ENCODE results near the gene GSTM4.

GSTM4 gene

DNA sequence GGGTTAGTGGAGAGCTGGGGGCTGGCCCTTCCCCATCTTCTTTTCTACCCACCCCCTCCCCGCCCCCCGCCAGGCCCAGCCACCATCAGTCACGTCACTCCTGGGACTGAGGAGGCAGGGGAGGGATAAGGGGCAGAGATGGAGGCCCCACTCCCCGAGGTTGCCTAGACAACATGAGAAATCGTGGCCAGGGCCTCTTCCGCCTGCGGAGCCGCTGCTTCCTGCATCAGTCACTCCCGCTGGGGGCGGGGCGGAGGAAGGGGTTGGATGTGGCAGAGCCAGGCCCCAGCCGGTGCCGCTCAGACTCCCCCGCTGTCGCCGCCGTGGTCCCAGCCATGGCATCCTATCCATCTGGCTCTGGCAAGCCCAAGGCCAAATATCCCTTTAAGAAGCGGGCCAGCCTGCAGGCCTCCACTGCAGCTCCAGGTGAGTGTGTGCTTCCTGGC is 35.0 kb upstream of the GSTM4 start:
- Mint-ChIP-seq H3K36me3 (ENCODE audit: low read depth) (peaks cover 6% of the 10 kb centered on the region), H3K9me3 (no peaks in the 10 kb centered on the region), H3K4me3 (peak overlapping the region; percentile 90), H3K27me3 (ENCODE audit: low read depth) (no peaks in the 10 kb centered on the region), H3K27ac (peak overlapping the region; percentile 97), H3K4me1 (ENCODE audit: low read depth) (peaks cover 55% of the 10 kb centered on the region)
- peak; percentile 97 for DNase-seq (ENCODE audit: low spot score)

DNA sequence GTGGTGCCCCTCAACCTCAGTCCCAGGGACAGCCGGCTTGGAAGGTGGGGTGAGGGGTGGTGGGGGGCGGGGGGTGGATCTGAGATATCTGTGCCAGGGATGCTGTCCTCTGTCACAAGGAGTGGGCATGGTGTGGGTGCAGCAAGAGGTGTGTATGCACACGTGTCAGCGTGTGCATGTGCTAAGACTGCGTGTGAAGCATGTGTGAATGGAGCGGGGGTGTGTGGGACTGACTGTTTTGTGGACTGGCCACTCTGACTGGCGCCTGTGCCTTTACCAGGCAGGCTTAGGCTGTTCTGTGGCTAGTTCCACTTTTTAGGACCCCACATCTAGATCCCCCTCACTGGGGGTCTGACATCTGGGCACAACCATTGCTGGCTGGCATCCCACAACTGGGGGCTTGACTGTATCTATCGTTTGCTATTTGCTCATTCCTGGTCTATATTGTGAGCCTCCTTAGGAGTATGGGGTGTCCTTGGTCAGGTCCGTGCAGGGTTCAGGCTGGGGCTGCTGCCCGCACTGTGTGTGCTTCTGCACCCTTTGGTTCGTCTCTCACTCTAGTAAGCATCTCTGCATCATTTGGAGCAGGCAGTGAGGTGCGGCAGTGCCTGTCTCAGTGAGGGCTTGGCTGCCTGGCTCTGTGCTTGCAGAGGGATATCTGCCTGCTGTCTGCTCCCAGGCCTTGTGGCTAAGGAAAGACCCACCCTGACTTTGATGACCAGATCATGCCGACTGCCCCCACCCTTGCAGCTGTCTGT is 34.3 kb upstream of the GSTM4 start:
- Mint-ChIP-seq H3K4me1 (ENCODE audit: low read depth) (peaks cover 50% of the 10 kb centered on the region), H3K27ac (peak overlapping the region; percentile 78), H3K4me3 (peak overlapping the region; percentile 90), H3K36me3 (ENCODE audit: low read depth) (peaks cover 10% of the 10 kb centered on the region), H3K27me3 (ENCODE audit: low read depth) (no peaks in the 10 kb centered on the region), H3K9me3 (no peaks in the 10 kb centered on the region)
- no peak for DNase-seq (ENCODE audit: low spot score)

DNA sequence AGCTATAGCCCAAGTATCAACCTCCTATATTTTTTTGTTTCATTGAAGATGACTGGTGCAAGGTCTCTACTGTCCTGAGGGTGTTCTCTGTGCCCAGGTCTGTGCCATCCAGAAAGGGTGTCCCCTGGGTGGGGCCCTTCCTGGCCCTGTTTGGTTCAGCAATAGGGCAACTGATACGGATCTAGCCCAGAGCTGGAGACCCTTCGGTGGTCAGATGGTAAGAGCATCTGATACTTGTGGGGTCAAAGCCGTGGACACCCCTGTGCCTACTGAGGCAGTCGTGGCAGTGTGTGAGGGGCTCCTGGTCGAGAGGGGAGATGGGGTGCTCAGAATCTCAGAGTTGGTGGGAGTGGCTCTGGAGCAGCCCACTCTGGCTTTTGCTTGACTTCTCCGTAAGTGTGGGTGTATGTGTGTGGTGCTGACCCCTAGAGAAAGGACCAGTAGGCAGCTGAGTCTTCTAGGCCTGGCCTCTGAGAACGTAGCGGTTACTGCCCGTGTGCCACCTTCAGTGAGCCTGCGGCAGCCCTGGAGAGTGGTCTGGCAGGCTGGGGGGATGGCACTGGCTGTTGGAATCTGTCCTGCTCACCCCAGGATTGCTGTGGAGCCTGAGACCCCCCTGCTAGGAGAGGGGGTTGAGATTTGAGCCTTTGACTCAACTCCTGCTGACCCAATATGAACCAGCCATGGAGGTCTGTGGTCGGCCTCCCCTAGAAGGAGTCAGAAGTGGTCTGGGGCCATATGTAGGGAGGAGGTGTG is 33.6 kb upstream of the GSTM4 start:
- Mint-ChIP-seq H3K4me1 (ENCODE audit: low read depth) (peaks cover 47% of the 10 kb centered on the region), H3K27ac (peak overlapping the region; percentile 78), H3K4me3 (peak overlapping the region; percentile 90), H3K9me3 (no peaks in the 10 kb centered on the region), H3K36me3 (ENCODE audit: low read depth) (peaks cover 10% of the 10 kb centered on the region), H3K27me3 (ENCODE audit: low read depth) (no peaks in the 10 kb centered on the region)
- DNase-seq (ENCODE audit: low spot score), result no peak

DNA sequence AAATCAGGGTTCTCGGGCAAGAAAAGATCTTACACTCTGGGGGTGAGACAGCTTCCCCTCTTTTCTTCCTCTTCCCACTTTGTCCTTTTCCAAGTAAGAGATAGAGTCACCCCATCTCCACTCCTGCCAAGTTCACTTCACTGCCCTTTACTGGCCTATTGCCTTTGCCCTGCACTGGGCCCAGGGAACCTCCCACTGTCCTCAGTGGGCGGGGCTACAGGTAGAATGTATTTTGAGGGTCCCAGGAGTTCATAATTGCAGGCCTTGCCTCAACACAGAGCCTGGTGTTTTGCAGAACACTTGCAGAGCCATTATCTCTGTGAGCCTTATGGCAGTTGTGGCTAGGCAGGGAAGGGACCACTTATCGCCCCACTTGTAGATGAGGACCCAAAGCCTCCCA is 33.0 kb upstream of the GSTM4 start:
- H3K4me1 Mint-ChIP-seq (ENCODE audit: low read depth), result peaks cover 42% of the 10 kb centered on the region
- DNase-seq (ENCODE audit: low spot score), result no peak
- peak overlapping the region; percentile 90 for H3K4me3 Mint-ChIP-seq
- peaks cover 16% of the 10 kb centered on the region for H3K36me3 Mint-ChIP-seq (ENCODE audit: low read depth)
- H3K27me3 Mint-ChIP-seq (ENCODE audit: low read depth), result no peaks in the 10 kb centered on the region
- H3K9me3 Mint-ChIP-seq, result no peaks in the 10 kb centered on the region
- H3K27ac Mint-ChIP-seq, result peak overlapping the region; percentile 11

DNA sequence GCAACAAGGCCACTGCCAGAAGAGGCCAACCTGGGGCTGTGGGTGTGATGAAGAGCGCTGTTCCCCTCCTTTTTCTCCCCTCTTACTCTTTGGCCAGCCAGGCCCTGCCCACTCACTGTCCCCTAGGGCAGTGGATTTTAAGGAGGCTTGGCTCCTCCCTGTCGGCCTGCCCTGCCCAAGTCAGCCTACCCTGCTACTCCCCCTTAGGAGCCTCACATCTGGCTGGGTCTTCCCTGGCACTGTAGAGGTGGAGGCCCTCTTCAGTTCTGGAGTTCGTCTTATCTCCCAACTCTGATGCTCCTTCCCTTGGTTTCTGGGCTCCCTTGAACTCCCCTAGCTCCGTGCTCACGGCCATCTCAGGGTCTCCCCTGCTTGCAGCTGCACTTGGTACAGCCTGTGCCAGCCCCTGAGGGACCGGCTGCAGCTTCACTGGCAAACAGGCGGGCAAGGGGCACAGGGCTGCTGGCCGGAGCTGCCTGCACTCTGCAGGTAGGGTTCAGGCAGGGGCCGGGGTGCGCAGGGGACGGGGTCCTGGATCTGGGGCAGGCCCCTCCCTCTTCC is 32.2 kb upstream of the GSTM4 start:
- Mint-ChIP-seq H3K4me1 (ENCODE audit: low read depth) (peaks cover 40% of the 10 kb centered on the region), H3K27ac (peak overlapping the region; percentile 49), H3K9me3 (no peaks in the 10 kb centered on the region), H3K4me3 (peak overlapping the region; percentile 90), H3K36me3 (ENCODE audit: low read depth) (peaks cover 21% of the 10 kb centered on the region), H3K27me3 (ENCODE audit: low read depth) (no peaks in the 10 kb centered on the region)
- no peak for DNase-seq (ENCODE audit: low spot score)

DNA sequence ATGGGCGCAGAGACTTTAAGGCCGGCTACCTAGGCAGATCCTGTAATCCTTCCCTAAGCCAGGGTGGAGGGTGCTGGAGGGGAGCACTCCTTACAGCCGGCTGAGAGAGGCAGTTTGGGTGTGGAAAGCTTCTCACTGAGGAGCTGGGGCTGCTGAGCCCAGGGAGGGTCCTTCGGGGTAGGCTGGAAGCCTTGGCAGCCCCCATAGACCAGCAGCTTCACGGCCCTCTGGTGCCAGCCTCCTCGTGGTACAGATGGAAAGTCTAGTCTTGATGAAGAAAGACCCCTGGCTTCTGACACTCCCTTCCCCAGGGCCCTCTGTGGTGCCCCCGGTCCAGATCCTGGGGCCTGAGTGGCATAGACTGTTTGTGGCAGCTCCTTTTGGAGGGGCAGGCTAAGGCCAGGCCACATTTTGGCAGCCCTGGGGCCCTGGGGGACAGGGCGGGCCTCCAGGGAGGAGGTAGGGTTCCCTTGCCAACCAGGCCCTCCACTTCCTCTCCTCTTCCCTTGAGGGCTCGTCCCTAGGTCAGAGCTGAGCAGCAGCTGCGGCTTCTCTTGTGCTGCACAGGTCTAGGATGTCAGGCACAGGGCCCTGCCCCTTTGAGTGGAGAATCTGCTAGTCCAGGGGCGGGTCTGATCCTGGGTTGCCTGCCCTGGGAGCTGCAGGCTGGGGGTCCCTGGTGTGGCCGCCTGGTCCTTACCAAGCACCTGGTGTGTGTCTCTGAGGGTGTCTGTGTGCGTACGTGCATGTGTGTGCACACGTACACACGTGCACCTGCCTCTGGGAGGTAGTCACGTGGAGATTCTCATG is 31.5 kb upstream of the GSTM4 start:
- Mint-ChIP-seq H3K36me3 (ENCODE audit: low read depth) (peaks cover 26% of the 10 kb centered on the region), H3K27me3 (ENCODE audit: low read depth) (no peaks in the 10 kb centered on the region), H3K4me1 (ENCODE audit: low read depth) (peaks cover 34% of the 10 kb centered on the region), H3K4me3 (peak overlapping the region; percentile 90), H3K9me3 (no peaks in the 10 kb centered on the region), H3K27ac (peak overlapping the region; percentile 69)
- DNase-seq (ENCODE audit: low spot score), result no peak

DNA sequence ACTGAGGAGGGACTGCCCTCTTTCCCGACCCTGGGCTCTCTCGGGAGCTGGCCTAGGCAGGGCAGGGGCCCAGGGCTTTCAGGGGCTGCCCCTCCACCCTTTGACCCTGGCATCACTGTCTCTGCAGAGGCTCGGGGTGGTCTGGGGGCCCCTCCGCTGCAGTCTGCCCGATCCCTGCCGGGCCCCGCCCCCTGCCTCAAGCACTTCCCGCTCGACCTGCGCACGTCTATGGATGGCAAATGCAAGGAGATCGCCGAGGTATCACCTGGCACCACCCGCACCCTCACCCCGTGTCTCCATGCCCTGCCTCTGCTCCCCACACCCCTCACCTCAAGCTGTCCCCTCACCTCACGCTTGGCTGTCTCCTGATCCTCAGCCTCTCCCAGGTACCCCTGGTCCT is 30.7 kb upstream of the GSTM4 start:
- Mint-ChIP-seq H3K4me1 (ENCODE audit: low read depth) (peaks cover 30% of the 10 kb centered on the region), H3K27ac (no peak overlapping the region), H3K9me3 (no peaks in the 10 kb centered on the region), H3K4me3 (no peak overlapping the region), H3K36me3 (ENCODE audit: low read depth) (peaks cover 30% of the 10 kb centered on the region), H3K27me3 (ENCODE audit: low read depth) (no peaks in the 10 kb centered on the region)
- no peak for DNase-seq (ENCODE audit: low spot score)

DNA sequence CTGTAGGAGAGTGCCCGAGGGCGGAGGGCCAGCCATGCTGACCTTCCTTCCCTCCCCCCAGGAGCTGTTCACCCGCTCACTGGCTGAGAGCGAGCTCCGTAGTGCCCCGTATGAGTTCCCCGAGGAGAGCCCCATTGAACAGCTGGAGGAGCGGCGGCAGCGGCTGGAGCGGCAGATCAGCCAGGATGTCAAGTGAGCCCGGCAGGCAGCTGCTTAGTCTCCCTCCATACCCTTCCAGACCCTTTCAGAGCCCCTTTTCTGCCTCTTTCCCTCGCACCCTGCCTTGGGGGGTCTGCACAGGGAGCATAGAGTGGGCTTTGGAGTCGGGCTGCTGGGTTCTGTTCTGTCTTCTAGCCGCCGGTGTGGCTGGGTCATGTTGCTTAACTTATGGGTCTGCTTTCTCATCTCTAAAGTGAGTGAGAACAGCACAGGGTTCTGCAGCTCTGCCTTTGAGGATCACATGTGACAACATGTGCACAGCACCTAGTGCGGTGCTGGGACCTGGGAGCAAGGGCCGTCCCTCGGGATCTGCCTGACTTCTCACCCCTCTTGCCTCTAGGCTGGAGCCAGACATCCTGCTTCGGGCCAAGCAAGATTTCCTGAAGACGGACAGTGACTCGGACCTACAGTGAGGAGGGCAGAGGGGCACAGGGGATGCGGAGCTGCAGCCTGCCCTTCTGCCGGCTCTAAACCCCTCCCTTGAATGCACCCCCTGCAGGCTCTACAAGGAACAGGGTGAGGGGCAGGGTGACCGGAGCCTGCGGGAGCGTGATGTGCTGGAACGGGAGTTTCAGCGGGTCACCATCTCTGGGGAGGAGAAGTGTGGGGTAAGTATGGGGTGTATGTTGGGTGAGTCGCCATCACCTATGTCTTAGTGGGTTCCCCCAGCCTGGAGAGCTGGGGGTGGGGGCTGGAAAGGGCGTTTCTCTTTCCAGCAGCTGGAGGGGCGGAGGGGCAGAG is 30.0 kb upstream of the GSTM4 start:
- no peaks in the 10 kb centered on the region for H3K27me3 Mint-ChIP-seq (ENCODE audit: low read depth)
- H3K4me1 Mint-ChIP-seq (ENCODE audit: low read depth), result peaks cover 30% of the 10 kb centered on the region
- H3K36me3 Mint-ChIP-seq (ENCODE audit: low read depth), result peaks cover 31% of the 10 kb centered on the region
- H3K9me3 Mint-ChIP-seq, result no peaks in the 10 kb centered on the region
- H3K4me3 Mint-ChIP-seq, result no peak overlapping the region
- DNase-seq (ENCODE audit: low spot score), result no peak
- peak overlapping the region; percentile 31 for H3K27ac Mint-ChIP-seq

DNA sequence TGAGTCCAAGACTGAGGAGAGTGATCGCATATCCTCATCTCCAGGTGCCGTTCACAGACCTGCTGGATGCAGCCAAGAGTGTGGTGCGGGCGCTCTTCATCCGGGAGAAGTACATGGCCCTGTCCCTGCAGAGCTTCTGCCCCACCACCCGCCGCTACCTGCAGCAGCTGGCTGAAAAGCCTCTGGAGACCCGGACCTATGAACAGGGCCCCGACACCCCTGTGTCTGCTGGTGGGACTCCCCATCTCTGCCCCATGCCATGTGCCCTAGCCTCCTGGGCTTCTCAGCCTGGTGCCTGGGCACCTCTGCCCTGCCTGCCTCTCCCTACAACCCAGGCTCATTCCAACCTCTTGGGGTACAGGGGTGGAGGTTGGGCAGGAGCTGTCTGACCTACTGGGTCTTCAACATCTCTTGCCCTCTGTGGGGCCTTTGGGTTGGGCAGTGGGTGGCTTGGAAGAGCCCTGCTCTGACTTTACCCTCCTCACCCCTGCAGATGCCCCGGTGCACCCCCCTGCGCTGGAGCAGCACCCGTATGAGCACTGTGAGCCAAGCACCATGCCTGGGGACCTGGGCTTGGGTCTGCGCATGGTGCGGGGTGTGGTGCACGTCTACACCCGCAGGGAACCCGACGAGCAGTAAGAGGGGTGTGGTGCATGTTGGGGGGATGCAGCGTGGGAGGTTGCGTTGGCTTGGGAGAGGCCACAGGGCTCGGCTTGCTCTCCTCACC is 29.1 kb upstream of the GSTM4 start:
- no peaks in the 10 kb centered on the region for H3K9me3 Mint-ChIP-seq
- peaks cover 26% of the 10 kb centered on the region for H3K4me1 Mint-ChIP-seq (ENCODE audit: low read depth)
- peaks cover 35% of the 10 kb centered on the region for H3K36me3 Mint-ChIP-seq (ENCODE audit: low read depth)
- H3K27me3 Mint-ChIP-seq (ENCODE audit: low read depth), result no peaks in the 10 kb centered on the region
- H3K27ac Mint-ChIP-seq, result peak overlapping the region; percentile 31
- H3K4me3 Mint-ChIP-seq, result no peak overlapping the region
- DNase-seq (ENCODE audit: low spot score), result no peak

DNA sequence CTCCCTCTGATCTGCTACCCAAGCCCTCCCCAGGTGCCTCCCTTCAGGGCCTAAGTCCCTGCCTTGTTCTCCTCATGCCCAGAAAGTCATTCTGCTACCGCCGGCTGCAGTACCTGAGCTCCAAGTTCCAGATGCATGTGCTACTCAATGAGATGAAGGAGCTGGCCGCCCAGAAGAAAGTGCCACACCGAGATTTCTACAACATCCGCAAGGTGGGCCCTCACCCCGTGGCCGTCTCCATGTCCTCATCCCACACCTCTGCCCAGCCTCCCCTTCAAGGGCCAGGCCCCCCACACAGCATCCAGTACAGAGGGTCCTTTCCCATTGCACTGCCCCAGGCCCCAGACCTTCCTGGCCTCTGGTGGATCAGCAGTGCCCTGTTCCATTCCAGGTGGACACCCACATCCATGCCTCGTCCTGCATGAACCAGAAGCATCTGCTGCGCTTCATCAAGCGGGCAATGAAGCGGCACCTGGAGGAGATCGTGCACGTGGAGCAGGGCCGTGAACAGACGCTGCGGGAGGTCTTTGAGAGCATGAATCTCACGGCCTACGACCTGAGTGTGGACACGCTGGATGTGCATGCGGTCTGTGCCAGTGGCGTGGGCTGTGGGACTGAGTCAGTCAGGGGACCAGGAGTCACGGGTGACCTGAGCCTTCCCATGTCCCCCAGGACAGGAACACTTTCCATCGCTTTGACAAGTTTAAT is 28.1 kb upstream of the GSTM4 start:
- Mint-ChIP-seq H3K9me3 (no peaks in the 10 kb centered on the region), H3K27me3 (ENCODE audit: low read depth) (no peaks in the 10 kb centered on the region), H3K4me3 (no peak overlapping the region), H3K36me3 (ENCODE audit: low read depth) (peaks cover 37% of the 10 kb centered on the region), H3K27ac (no peak overlapping the region), H3K4me1 (ENCODE audit: low read depth) (peaks cover 16% of the 10 kb centered on the region)
- no peak for DNase-seq (ENCODE audit: low spot score)

DNA sequence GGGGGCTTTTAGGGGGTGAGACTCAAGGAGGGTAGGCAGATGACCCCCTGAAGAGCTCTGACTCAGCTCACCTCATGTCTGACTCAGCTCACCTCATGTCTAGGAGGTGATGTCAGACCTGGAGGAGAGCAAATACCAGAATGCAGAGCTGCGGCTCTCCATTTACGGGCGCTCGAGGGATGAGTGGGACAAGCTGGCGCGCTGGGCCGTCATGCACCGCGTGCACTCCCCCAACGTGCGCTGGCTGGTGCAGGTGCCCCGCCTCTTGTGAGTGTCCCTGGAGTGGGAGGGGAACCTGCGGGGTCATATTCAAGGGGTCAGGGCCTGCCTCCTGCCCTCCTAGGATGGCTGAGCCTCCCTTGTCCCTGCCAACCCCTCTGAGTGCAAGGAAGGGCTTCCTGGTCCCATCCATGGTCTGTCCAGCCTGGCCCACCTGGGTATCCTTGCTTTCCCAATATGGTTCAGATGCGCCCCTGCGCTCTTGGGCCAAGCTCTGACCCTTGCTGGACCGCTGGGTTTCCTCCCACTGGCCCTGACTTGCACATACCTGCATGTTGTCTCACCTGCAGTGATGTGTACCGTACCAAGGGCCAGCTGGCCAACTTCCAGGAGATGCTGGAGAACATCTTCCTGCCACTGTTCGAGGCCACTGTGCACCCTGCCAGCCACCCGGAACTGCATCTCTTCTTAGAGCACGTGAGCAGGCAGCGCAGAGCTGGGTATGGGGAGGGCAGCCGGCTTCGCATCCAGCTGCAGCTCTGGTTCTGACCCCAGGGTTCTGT is 27.2 kb upstream of the GSTM4 start:
- Mint-ChIP-seq H3K27ac (no peak overlapping the region), H3K36me3 (ENCODE audit: low read depth) (peaks cover 43% of the 10 kb centered on the region), H3K27me3 (ENCODE audit: low read depth) (no peaks in the 10 kb centered on the region), H3K4me1 (ENCODE audit: low read depth) (peaks cover 9% of the 10 kb centered on the region), H3K9me3 (no peaks in the 10 kb centered on the region), H3K4me3 (no peak overlapping the region)
- DNase-seq (ENCODE audit: low spot score), result no peak
